ENCODE data around the gene ZNF93.
"Not testable (repeated sequence)": the region's sequence is repeated elsewhere in the genome, so short reads cannot be mapped to it uniquely, and the experiment has no call there.

The ZNF93 gene

GRCh38 chr19:19900729-19901444 lies at the start of gene ZNF93:
ZNF93 (plus strand) TSS chr19:19900946; CDS start chr19:19901089, 143 bp downstream.
- DNase-seq = peak; percentile 28 to 97 (median 84)

GRCh38 chr19:19851740-19852139 lies 49.0 kb upstream of the ZNF93 start:
- DNase-seq = not testable (repeated sequence)

- no peak for DNase-seq
These were observed 42.0 kb upstream of the ZNF93 start for GRCh38 chr19:19858751-19859150.

GRCh38 chr19:19860756-19861390 lies 39.9 kb upstream of the ZNF93 start:
- DNase-seq = peak in 4 of 51 donors; percentile 3 to 47 (median 9)

- peak; percentile 71 to 98 (median 93) for DNase-seq
These were observed 34.8 kb upstream of the ZNF93 start, which contains the start of gene ZNF253 for GRCh38 chr19:19865750-19866610. ZNF253 (plus strand) TSS chr19:19865882; CDS start chr19:19865997, 115 bp downstream.

- peak in 13 of 51 donors; percentile 2 to 35 (median 10) for DNase-seq
These were observed 34.0 kb upstream of the ZNF93 start for GRCh38 chr19:19866611-19867248.

- not testable (repeated sequence) for DNase-seq
These were observed 30.7 kb upstream of the ZNF93 start for GRCh38 chr19:19870086-19870485.

GRCh38 chr19:19871932-19872331 lies 28.8 kb upstream of the ZNF93 start:
- no peak for DNase-seq

- DNase-seq = no peak
These were observed 27.4 kb upstream of the ZNF93 start for GRCh38 chr19:19873381-19873780.

- DNase-seq = no peak
These were observed 23.0 kb upstream of the ZNF93 start for GRCh38 chr19:19877724-19878123.

- DNase-seq = no peak
These were observed 16.2 kb upstream of the ZNF93 start for GRCh38 chr19:19884583-19884982.

GRCh38 chr19:19892055-19892941 lies 8.4 kb upstream of the ZNF93 start:
- not testable (repeated sequence) for DNase-seq

- DNase-seq = no peak
These were observed 512 bp upstream of the ZNF93 start for GRCh38 chr19:19900139-19900728.

- DNase-seq = not testable (repeated sequence)
These were observed 6.8 kb downstream of the ZNF93 start for GRCh38 chr19:19907551-19907950.

GRCh38 chr19:19909654-19910053 lies 8.9 kb downstream of the ZNF93 start:
- no peak for DNase-seq

GRCh38 chr19:19911150-19911549 lies 10.4 kb downstream of the ZNF93 start:
- DNase-seq = no peak

GRCh38 chr19:19914596-19914995 lies 13.8 kb downstream of the ZNF93 start:
- no peak for DNase-seq

GRCh38 chr19:19930417-19930816 lies 29.7 kb downstream of the ZNF93 start:
- peak in 29 of 51 donors; percentile 0 to 74 (median 20) for DNase-seq

- DNase-seq = not testable (repeated sequence)
These were observed 32.9 kb downstream of the ZNF93 start for GRCh38 chr19:19933432-19934314.

Measured in hypothalamus (tissue), 51 donors.